ENCODE measurements around the gene PTPRK. TPM values are rescaled to one million over a fixed set of nuclear protein-coding genes. Genes with fewer than 3 reads are reported as not detected.

Gene PTPRK
- total RNA-seq, 2 experiments from 2014 or later = not detected

GRCh38 chr6:128280066-128280465, 240.3 kb downstream of the PTPRK start:
- POLR2A ChIA-PET = interaction anchor here (0.7 kb wide), 1 partner anchor 10 kb away, joined by 3 read pairs; no protein-coding TSS in a partner anchor
- no TSS peak for BruUV-seq (replicated peaks)

GRCh38 chr6:128278836-128279235, 241.6 kb downstream of the PTPRK start:
- ChIA-PET POLR2A (no interaction called here), CTCF (ENCODE audit: unreplicated experiment) (no interaction called here)
- Histone ChIP-seq H3K27ac (ENCODE audit: low read depth, low read length, poor library complexity, severe bottlenecking) (no peak overlapping the region), H3K4me2 (ENCODE audit: low read length) (no peak overlapping the region), H3K4me3 (ENCODE audit: low read depth, low read length, poor library complexity, severe bottlenecking) (no peak overlapping the region), H3K79me2 (ENCODE audit: insufficient read depth, low read depth, low read length) (no peaks in the 10 kb centered on the region), H3K4me1 (ENCODE audit: insufficient read depth, low read length, poor library complexity, severe bottlenecking) (no peaks in the 10 kb centered on the region), H3K9me3 (ENCODE audit: low read length) (no peaks in the 10 kb centered on the region), H2AFZ (ENCODE audit: low read length) (no peak overlapping the region), H4K20me1 (ENCODE audit: insufficient read depth, low read length) (no peaks in the 10 kb centered on the region), H3K9me2 (ENCODE audit: insufficient read depth, low read length) (no peaks in the 10 kb centered on the region), H3K36me3 (ENCODE audit: insufficient read depth, low read length) (no peaks in the 10 kb centered on the region)
- no peak for TF ChIP-seq EZH2phosphoT487 (IDR thresholded peaks at IDR 0.05; ENCODE audit: borderline replicate concordance, low read depth, low read length)
- TF ChIP-seq CTCF (conservative IDR thresholded peaks at IDR 0.05; ENCODE audit: low read length) = no peak
- intact Hi-C loops (cut with micrococcal nuclease; ENCODE audit: unreplicated experiment) = no loop called here
- BruUV-seq (replicated peaks) = no TSS peak
- no peak for DNase-seq (ENCODE audit: low spot score)

More at GRCh38 chr6:128280066-128280465, 240.3 kb downstream of the PTPRK start:
- Histone ChIP-seq H3K36me3 (ENCODE audit: insufficient read depth, low read length) (no peaks in the 10 kb centered on the region), H3K9me3 (ENCODE audit: low read length) (no peaks in the 10 kb centered on the region), H3K27ac (ENCODE audit: low read depth, low read length, poor library complexity, severe bottlenecking) (no peak overlapping the region), H3K9me2 (ENCODE audit: insufficient read depth, low read length) (no peaks in the 10 kb centered on the region), H3K79me2 (ENCODE audit: insufficient read depth, low read depth, low read length) (no peaks in the 10 kb centered on the region), H4K20me1 (ENCODE audit: insufficient read depth, low read length) (no peaks in the 10 kb centered on the region), H2AFZ (ENCODE audit: low read length) (no peak overlapping the region), H3K4me1 (ENCODE audit: insufficient read depth, low read length, poor library complexity, severe bottlenecking) (no peaks in the 10 kb centered on the region), H3K4me2 (ENCODE audit: low read length) (no peak overlapping the region), H3K4me3 (ENCODE audit: low read depth, low read length, poor library complexity, severe bottlenecking) (no peak overlapping the region)
- no peak for TF ChIP-seq CTCF (conservative IDR thresholded peaks at IDR 0.05; ENCODE audit: low read length)
- TF ChIP-seq EZH2phosphoT487 (IDR thresholded peaks at IDR 0.05; ENCODE audit: borderline replicate concordance, low read depth, low read length) = no peak
- intact Hi-C loops (cut with micrococcal nuclease; ENCODE audit: unreplicated experiment) = no loop called here
- DNase-seq (ENCODE audit: low spot score) = no peak
- CTCF ChIA-PET (ENCODE audit: unreplicated experiment) = no interaction called here

GRCh38 chr6:128277379-128277778, 243.0 kb downstream of the PTPRK start:
- ChIA-PET CTCF (ENCODE audit: unreplicated experiment) (no interaction called here), POLR2A (interaction anchor here (0.9 kb wide), 1 partner anchor 381 kb away, joined by 3 read pairs; no protein-coding TSS in a partner anchor)
- no peaks in the 10 kb centered on the region for H3K4me1 ChIP-seq (ENCODE audit: insufficient read depth, low read length, poor library complexity, severe bottlenecking)
- no peak overlapping the region for H2AFZ ChIP-seq (ENCODE audit: low read length)
- TF ChIP-seq EZH2phosphoT487 (IDR thresholded peaks at IDR 0.05; ENCODE audit: borderline replicate concordance, low read depth, low read length) (no peak), CTCF (conservative IDR thresholded peaks at IDR 0.05; ENCODE audit: low read length) (no peak)
- no peak overlapping the region for H3K4me2 ChIP-seq (ENCODE audit: low read length)
- intact Hi-C loops (cut with micrococcal nuclease; ENCODE audit: unreplicated experiment) = no loop called here
- H3K79me2 ChIP-seq (ENCODE audit: insufficient read depth, low read depth, low read length) = no peaks in the 10 kb centered on the region
- no peaks in the 10 kb centered on the region for H4K20me1 ChIP-seq (ENCODE audit: insufficient read depth, low read length)
- DNase-seq (ENCODE audit: low spot score) = no peak
- H3K9me2 ChIP-seq (ENCODE audit: insufficient read depth, low read length) = no peaks in the 10 kb centered on the region
- H3K4me3 ChIP-seq (ENCODE audit: low read depth, low read length, poor library complexity, severe bottlenecking) = no peak overlapping the region
- H3K27ac ChIP-seq (ENCODE audit: low read depth, low read length, poor library complexity, severe bottlenecking) = no peak overlapping the region
- H3K9me3 ChIP-seq (ENCODE audit: low read length) = no peaks in the 10 kb centered on the region
- BruUV-seq (replicated peaks) = no TSS peak
- no peaks in the 10 kb centered on the region for H3K36me3 ChIP-seq (ENCODE audit: insufficient read depth, low read length)
